Activated CD8-positive, alpha-beta memory T cell treated with anti-CD3 and anti-CD28 coated beads for 4 hours (primary cell): ENCODE data around the gene F2RL3.
"Not testable (repeated sequence)": the region's sequence is repeated elsewhere in the genome, so short reads cannot be mapped to it uniquely, and the experiment has no call there.

Experiments used
- DNase-seq, 2 donors: peaks; one replicate each; pipeline ENCODE4 v3.0.0-alpha.2; 2020; ENCODE audit warnings: low read depth in 2 of 2

Gene F2RL3

DNA sequence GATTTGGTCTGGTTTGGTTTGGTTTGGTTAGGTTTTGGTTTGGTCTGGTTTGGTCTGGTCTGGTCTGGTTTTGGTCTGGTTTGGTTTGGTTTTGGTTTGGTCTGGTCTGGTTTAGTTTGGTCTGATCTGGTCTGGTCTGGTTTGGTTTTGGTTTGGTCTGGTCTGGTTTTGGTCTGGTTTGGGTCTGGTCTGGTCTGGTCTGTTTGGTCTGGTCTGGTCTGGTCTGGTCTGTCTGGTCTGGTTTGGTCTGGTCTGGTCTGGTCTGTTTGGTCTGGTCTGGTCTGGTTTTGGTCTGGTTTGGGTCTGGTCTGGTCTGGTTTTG, 13.9 kb upstream of the F2RL3 start:
- not testable (repeated sequence) for DNase-seq

DNA sequence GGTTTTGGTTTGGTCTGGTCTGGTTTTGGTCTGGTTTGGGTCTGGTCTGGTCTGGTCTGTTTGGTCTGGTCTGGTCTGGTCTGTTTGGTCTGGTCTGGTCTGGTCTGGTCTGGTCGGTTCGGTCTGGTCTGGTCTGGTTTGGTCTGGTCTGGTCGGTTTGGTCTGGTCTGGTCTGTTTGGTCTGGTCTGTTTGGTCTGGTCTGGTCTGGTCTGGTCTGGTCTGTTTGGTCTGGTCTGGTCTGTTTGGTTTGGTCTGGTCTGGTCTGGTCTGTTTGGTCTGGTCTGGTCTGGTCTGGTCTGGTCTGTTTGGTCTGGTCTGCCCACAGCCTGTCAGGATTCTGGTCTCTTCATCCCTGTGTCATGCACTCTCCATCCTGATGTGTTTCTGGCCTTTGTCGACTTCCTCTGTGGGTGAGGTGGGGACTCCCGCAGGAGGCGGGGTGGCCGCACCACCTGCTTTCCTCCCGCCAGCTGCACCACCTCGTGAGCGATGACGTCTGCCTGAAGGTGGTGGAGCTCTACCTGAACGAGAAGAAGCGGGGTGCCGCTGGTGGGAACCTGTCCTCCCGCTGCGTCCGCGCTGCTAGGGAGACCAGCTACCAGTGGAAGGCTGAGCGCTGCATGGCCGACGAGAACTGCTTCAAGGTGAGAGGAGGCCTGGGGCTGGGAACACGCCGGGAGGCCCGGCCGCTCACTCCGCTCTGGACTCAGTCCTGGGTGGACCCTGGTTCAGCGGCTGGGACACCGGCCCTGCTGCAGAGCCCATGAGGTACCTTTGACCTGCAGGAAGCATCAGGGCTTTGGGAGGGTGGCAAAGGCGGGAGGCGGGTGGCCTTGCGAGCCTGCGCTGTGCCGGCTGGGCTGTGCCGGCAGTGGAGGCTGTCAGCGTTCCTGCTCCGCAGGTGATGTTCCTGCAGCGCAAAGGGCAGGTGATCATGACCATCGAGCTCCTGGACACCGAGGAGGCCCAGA, 12.9 kb upstream of the F2RL3 start:
- DNase-seq, result no peak

DNA sequence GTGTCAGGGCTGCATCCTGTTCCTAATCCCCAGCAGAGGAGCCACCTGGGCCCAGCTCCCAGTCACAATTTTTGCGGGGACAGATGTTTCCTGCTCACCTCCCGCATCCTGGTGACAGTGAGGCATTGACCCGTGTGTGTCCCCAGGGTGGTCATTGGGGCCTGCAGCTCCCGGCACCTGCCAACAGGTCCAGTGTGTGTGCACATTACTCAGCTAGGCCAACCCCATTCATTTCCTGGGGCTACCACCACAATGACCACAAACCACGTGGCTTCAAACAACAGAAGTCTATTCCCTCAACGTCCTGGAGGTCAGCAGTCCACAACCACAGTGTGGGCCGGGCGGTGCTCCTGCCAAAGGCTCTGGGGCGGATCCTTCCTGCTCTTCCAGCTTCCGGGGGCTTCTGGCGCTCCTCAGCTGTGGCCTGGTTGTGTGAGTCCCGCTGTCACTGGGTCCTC, 11.9 kb upstream of the F2RL3 start:
- DNase-seq, result no peak

DNA sequence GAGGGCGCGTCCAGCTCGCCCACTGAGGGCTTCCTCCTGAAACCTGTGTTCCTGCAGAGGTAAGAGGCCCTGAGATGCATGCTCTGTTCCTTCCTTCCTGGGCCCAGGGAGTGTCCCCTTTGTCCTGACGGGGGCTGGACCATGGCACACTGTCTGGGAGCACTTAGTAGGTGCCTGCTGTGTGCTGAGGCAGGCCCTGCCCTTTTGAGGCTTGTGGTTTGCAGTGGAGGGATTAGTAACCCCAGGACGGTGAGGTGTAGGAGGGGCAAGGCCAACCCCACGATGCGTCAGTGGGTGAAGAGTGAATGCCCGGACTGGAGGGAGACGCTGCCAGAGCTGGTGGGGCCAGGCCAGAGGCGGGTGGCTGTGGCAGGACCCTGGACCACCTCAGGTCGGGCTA, 11.2 kb upstream of the F2RL3 start:
- DNase-seq, result no peak

DNA sequence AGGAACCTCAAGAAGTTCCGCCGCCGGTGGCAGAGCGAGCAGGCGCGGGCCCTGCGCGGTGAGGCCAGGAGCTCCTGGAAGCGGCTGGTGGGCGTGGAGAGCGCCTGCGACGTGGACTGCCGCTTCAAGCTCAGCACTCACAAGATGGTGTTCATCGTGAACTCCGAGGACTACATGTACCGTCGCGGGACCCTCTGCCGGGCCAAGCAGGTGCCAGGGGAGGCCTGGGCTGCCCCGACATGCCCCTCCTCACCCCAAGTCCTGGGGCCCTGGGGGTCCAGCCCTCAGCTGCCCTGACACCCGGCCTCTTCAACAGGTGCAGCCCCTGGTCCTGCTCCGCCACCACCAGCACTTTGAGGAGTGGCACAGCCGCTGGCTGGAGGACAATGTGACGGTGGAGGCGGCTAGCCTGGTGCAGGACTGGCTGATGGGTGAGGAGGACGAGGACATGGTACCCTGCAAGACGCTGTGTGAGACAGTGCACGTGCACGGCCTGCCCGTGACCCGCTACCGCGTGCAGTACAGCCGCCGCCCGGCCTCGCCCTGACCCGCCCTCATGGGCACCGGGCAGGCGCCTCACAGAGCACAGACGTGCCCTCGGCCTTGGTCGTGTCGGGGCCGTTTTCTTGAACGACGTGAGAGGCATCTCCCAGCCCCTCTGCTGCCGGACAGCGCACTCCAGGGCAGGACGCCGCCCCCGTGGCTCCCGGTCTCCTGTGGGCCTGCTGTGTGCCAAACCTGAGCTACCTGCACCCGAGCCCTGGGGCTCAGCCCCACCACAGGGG, 10.4 kb upstream of the F2RL3 start:
- DNase-seq, result no peak

DNA sequence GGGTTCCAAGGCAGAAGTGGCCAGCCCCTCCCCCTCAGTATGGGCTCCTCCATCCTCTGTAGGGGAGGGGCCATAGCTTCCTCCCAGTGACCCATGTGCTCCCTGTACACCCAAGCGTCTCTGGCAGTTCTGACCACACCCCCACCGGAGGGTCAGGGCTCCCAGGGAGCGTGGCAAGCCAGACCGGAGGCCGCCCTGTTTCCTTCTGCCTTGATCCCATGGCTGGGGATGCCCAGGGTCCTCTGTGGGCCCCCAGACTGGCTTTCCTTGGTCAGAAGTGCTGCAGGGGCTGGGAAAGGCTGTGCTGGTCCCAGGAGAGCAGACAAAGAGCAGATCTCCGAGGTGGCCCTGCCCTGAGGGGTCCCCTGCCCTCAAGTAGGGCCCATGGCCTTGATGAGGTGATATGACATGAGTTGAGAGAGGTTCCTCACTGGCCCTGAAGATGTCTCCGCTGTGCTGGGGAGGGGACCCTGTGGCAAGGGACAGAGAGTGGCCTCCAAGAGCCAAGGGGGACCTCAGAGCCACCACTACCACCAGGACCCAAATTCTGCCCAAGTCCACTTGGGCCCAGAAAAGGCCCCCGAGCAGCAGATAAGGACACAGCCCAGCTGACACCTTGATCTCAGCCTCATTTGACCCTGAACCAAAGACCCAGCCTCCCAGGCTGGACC, 7.8 kb upstream of the F2RL3 start:
- DNase-seq, result no peak

DNA sequence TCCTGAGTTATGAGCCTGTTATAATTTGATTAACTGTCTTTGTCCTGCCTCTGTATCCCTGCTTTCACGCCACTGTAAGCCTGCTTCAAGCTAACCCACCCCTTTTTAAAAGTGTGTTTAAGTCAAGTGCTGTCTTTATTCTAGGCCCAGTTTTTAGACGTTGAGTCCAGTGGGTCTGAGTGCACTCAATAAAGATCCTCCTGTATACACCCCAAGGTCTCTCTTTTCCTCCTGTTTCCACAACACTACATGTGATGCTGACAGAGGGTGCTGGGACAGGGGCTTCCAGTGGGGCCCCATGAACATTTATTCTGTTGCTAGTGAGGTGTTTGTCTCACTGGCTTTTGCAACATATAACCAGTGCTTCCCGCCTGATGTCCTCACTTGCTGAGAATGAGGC, 6.7 kb upstream of the F2RL3 start:
- DNase-seq, result no peak

DNA sequence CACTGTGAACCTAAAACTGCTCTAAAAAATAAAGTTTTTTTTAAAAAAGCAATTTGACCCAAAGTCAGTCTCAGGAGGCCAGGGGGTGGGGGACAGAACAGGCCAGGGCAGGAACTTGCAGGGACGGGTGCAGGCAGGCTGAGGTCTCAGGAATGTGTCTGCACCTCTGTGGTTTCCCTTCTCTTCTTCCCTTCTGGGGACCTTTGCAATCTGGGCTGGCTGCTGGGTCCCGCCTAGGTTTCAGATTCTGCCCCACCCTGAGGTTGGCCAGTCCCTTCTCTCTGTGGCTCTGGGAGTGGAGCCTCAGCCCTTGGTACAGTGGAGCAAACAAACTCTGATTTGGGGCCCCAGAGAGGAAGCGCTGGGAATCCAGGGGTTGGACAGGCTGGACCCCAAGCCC, 5.3 kb upstream of the F2RL3 start:
- DNase-seq, result no peak

DNA sequence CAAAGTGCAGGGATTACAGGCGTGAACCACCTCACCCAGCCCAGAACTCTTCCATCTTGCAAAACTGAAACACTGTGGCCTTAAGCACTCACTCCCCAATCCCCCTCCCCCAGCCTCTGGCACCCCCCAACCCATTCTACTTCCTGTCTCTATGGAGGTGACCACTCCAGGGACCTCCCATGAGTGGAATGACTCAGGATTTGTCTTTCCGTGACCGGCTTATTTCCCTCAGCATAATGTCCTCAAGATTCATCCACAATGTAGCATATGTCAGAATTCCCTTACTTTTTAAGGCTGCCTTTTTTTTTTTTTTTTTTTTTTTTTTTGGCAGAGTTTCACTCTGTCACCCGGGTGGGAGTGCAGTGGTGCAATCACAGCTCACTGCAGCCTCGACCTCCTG, 3.6 kb upstream of the F2RL3 start:
- DNase-seq, result no peak

DNA sequence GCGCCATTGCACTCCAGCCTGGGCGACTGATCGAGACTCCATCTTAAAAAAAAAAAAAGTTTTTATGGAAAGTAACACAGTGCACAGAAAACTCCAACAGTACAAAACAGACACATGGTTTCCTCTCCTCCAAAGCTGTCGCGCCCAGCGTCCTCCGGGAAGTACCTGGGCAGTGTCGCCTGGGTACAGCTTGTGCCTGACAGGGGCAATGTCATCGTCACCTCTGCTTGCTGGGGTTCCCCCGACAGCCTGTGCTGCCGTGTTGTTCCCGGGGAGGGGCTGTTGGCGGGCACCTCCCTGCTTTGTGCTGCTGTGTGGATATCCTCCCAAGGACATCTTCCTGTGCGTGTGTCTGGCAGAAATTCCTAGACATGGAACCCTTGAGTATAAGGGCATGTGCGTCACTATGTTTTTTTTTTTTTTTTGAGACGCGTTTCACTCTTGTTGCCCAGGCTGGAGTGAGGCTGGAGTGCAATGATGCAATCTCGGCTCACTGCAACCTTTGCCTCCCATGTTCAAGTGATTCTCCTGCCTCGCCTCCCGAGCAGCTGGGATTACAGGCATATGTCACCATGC, 2.4 kb upstream of the F2RL3 start:
- DNase-seq, result no peak

DNA sequence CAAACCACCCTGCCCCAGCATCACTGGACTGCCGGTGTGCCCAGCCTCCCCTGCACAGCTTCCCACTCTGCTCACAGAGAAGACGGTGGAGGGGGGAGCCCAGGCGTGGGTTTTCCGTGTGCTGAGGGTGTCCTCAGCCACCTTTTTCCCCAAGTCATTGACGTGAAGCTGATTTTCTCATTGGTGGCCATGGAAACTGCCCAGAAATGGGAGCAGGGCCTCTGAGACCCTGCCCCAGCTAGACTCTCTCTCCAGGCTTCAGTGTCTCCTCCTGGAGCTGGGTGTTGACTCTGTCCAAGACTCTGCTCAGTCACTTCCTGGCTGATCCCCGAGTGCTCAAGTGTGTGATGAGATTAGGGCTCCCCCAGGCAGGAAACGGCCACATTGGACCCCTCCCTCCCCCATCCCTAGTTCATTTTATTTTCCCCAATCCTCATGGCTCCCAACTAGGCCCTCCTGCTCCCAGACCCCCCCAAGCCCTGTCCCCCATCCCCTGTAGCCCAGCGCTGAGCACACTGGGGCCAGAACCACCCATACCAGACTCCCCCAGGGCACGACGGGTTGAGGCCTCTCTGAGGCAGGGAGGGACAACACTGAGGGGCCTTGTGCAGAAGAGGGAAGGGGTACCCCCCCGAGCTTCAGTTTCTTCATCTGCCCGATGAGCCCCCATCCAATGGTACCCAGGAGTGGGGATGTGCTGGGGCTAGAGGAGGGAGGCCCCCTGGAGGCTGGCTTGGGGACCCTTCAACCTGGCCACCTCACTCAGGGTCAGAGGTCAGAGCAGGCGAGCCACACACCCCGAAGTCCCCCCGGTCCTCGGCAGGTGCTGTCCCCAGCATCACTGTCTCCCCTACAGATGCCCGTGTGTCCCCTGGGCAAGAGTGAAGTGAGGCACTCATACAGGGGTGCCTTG, 1.2 kb upstream of the F2RL3 start:
- DNase-seq, result no peak

DNA sequence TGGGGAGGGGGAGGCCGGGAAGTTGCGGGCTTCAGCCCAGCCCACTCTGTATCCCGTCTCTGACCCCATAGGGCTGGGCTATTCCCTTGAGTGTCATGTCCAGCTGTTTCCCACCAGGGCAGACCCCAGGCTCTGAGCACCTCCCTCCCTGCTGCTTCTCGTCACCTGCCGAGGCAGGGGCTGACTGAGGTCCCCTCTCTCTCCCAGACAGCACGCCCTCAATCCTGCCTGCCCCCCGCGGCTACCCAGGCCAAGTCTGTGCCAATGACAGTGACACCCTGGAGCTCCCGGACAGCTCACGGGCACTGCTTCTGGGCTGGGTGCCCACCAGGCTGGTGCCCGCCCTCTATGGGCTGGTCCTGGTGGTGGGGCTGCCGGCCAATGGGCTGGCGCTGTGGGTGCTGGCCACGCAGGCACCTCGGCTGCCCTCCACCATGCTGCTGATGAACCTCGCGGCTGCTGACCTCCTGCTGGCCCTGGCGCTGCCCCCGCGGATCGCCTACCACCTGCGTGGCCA, 625 bp downstream of the F2RL3 start:
- no peak for DNase-seq

DNA sequence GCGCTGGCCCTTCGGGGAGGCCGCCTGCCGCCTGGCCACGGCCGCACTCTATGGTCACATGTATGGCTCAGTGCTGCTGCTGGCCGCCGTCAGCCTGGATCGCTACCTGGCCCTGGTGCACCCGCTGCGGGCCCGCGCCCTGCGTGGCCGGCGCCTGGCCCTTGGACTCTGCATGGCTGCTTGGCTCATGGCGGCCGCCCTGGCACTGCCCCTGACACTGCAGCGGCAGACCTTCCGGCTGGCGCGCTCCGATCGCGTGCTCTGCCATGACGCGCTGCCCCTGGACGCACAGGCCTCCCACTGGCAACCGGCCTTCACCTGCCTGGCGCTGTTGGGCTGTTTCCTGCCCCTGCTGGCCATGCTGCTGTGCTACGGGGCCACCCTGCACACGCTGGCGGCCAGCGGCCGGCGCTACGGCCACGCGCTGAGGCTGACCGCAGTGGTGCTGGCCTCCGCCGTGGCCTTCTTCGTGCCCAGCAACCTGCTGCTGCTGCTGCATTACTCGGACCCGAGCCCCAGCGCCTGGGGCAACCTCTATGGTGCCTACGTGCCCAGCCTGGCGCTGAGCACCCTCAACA, 1.2 kb downstream of the F2RL3 start:
- DNase-seq, result no peak

DNA sequence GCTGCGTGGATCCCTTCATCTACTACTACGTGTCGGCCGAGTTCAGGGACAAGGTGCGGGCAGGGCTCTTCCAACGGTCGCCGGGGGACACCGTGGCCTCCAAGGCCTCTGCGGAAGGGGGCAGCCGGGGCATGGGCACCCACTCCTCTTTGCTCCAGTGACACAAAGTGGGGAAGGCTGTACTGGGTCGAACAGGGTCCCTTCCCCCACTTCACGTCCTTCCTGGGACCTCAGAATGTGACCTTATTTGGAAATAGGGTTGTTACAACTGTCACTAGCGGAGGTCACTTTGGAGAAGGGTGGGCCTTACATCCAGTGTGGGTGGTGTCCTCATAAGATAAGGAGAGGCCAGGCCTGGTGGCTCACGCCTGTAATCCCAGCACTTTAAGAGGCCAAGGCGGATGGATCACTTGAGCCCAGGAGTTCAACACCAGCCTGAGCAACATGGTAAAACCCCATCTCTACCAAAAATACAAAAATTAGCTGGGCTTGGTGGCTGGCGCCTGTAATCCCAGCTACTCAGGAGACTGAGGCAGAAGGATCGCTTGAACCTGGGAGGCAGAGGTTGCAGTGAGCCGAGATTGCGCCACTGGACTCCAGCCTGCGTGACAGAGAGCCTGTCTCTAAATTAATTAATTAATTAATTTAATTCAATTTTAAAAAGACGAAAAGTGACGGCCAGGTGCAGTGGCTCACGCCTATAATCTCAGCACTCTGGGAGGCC, 1.8 kb downstream of the F2RL3 start:
- DNase-seq, result no peak

DNA sequence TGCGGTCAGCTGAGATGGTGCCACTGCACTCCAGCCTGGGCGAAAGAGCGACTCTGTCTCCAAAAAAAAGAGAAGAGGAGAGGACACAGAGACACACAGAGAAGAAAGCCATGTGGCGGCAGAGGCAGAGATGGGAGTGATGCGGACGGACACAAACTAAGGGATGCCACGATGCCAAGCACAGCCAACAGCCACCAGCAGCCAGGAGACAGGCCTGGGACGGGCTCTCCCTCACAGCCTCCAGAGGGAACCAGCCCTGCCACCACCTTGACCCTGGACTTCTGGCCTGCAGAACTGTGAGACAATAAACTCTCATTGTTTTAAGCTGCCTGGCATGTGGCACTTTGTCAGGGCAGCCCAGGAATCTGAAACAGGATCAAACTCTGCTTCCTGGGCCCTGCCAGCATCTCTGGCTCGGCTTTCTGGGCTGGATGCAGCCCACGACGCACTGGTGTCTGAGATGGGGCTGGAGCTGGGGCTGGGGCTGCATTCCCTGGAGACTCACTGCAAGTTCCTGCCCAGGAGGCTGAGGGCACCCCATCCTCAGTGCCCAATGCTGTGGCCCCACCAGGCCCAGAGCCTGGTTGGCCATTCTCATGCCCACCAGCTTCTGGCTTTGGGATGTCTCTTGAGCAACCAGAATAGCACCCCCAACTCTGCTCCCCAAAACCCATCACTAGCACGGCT, 3.0 kb downstream of the F2RL3 start:
- DNase-seq, result no peak

DNA sequence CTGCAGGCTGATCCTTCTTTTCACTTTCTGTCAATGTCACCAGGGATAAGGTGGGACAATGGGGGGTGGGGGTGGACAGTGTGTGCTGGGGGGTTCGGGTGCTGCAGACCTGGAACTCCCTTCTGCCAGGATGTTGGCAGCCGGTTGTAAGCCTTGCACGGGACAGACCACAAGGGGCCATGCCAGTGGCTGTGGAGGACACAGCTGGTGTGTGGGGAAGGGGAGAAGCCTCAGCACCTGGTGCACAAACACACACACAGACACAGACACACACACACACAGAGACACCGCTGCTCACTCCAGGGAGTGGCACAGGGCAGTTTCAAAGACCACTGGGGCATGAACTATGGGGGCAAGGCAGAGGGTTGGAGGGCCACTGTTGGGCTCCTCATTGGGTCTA, 3.6 kb downstream of the F2RL3 start:
- no peak for DNase-seq

DNA sequence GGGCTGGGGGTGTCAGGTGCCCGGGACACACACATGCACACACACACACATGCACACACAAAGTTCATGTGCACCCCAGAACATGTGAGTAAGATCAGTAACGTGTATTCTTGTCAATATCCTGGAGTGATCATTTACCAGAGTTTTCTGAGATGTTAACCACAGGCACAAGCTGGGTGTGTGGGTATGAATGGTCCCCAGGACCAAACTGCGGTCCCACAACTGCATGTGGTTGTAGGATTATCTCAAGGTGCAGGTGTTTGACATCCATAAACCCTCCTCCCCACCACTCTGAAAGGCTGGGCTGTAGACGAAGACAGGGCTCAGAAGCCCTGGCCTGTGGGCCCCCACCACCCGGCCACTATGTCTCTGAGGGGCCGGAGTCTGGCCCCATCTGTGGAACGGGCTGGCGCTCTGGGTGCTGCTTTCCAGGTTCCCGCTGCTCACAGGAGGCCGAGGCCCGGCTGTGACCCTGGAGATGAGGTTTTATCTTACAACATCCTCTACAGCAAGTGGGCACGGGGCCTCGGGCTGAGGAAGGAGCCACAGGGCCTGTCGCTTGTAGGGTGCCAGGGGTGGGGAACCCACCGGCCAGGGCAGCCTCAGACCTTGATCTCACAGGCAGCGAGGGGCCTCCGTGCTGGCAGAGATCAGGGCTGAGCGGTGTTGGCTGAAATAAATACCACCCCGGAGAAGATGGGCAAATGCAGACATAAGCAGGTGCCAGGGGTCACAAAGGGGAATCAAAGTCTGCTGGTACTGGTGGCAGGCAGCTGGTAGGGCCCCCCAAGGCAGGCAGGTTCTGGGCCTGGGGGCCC, 4.3 kb downstream of the F2RL3 start:
- DNase-seq, result no peak

DNA sequence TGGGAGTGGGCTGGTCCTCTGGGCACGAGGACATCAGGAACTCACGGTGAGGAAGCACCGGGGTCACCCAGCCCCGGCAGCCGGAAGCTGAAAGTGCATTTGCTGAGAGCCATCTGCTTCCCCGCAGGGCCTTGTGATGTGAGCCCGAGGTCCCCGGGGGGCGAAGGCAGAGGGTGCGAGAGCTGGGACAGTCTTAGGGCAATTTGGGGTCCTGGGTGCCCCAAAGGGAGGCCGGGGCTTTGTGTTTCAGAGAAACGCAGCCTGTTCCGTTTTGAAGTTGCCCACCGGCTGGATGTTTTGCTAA, 4.8 kb downstream of the F2RL3 start:
- no peak for DNase-seq

DNA sequence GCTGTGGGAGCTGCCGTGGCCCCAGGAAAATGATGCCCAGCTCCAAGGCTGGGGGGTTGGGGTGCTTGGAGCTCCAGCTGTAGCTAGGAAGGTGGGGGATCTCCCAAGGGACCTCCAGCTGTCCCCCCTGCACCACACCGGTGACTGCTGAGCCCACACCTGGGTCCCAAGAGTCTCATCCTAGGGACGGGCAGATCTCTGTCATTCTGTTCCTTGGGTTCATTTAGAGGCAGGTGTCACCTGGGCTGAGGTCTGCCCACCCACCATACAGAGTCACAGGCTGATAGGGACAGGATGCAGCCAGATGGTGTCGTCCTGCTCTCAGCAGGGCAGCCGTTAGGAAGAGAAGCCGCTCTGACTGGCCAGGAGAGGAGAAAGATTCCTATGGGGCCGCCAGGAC, 5.3 kb downstream of the F2RL3 start:
- no peak for DNase-seq
